ENCODE data around the gene TADA2B.
"Not testable (repeated sequence)": the region's sequence is repeated elsewhere in the genome, so short reads cannot be mapped to it uniquely, and the experiment has no call there.

The TADA2B gene

GRCh38 chr4:7083597-7084563, 40.7 kb downstream of the TADA2B start:
- DNase-seq (ENCODE audit: low spot score): no peak

GRCh38 chr4:7084564-7084961, 41.4 kb downstream of the TADA2B start:
- DNase-seq (ENCODE audit: low spot score): not testable (repeated sequence)

DNA sequence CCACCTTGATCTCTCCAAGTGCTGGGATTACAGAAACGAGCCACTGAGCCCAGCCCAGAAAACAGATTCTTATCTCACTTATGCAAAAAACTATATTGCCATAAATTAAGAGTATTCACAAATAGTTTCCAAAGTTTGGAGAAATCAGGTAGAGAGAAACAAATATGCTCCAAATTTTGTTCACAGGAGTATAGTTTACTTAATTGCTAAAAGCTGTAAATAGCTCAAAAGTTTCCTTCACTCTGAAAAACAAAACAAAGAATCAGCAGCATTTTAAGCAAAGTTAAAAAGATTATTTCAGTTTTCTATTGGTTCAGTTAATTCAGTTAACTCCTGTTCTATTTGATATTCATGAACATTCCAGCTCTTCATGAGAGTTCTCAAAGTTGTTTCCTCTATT, 43.2 kb downstream of the TADA2B start:
- DNase-seq (ENCODE audit: low spot score): no peak

- DNase-seq (ENCODE audit: low spot score): no peak
Observed at GRCh38 chr4:7087036-7087435, 43.9 kb downstream of the TADA2B start.

DNA sequence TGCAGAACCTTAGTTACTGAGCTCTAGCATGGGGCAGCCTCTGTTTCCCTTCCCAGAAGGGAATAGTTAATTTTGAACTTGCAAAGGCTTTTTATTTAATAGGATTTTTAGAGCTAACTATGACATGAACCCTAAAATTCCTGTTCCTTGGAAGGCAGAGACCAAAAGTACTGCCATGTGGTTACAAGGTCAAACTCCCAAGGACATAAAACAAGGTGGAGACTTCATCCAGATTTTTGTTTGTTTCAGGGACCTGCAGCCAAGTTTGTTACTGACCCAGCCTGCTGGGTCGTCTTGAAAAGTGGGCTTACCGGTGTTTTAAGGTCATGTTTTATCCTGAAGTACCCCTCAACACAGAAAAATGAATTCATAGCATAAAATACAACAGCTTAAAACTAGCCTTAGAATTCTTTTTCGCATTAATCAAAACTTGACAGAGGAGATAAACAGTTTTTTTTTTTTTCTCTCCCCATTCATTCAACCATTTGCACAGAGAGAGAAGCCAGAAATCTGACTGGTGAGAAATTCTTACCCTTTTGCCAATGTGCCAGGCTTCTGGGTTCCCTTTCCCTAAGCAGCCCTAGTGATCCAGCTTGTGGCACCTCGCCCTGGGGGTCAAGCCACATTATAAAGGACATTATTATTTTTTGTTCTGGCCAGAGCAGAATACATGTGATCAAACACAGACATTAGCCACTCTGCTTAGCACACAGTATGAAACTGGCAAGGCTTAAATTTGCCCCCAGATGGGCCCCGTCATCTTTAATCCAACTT, 46.2 kb downstream of the TADA2B start:
- DNase-seq (ENCODE audit: low spot score): no peak

DNA sequence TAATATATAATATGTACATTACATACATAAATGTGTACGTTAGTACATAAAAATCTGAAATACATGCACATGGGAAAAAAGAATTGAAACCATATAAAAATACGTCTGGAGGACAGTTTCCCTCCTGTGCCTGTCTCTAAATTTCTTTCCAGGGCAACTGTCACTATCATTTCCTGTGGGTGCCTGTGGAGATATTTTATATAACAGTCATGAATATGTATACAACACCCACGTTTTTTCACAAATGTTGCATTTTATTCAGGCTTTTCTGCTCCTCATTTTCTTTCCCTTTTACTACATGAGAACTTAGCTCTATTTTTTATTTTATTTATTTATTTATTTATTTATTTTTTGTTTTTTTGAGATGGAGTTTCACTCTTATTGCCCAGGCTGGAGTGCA, 48.9 kb downstream of the TADA2B start:
- DNase-seq (ENCODE audit: low spot score): no peak

DNA sequence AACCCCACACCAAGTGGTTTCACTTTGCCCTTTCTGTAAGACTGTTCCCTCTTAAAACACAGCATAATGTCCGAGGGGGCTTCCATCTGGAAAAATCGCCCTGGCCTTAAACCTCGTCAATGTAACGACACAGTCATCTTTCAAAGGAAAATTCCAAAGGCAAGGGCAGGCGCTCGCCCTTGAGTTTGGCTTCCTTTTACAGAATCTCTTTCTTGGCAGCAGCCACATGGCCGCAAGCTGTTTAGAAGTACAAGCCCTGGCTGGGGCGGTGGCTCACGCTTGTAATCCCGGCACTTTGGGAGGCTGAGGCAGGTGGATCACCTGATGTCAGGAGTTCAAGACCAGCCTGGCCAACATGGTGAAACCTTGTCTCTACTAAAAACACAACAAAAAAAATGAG, 51.7 kb downstream of the TADA2B start:
- DNase-seq (ENCODE audit: low spot score): peak; percentile 7

DNA sequence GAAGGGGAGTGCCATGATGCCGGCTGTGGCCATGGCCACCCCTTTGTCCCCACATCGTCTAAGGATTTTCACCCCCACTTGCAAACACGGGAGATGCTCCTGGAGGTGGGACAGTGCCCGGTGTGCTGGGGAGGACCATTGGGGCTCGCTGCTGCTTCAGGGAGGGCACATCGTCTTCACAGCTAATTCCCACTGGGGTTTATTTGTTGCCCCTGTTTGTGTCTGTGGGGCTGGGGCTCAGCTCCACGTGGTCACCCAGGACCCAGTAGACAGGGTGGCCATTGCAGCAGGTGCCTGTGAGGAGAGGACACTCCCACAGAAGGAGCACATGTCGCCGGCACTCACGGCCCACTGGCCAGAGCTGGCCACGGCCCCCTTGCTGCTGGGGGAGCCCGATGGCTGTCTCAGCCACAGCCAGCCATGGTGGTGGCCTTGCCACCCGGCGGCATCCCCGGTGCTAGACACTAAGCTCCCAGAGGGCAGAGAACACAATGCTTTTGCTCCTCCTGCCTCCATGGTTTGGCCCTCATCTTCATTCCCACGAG, 52.5 kb downstream of the TADA2B start:
- peak; percentile 13 for DNase-seq (ENCODE audit: low spot score)

DNA sequence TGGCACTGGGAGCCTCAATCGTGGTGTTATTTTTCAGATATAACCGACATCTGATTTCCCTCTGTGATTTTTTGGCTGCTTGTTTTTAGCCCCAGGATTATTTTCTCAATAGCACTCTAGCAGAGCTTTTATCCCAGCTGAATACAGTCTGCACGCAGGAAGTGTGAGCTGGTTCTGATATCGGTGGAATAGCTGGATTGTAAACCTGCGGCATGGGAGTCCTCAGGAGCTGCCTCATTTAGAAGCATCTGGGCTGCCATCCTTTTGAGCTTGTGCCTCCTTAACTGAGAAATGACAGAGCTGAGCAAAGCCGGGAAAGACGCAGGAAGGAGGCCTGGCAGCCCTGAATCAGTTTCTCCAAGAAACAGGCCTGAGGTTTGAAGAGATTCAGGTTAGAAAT, 53.1 kb downstream of the TADA2B start:
- DNase-seq (ENCODE audit: low spot score): peak; percentile 2

DNA sequence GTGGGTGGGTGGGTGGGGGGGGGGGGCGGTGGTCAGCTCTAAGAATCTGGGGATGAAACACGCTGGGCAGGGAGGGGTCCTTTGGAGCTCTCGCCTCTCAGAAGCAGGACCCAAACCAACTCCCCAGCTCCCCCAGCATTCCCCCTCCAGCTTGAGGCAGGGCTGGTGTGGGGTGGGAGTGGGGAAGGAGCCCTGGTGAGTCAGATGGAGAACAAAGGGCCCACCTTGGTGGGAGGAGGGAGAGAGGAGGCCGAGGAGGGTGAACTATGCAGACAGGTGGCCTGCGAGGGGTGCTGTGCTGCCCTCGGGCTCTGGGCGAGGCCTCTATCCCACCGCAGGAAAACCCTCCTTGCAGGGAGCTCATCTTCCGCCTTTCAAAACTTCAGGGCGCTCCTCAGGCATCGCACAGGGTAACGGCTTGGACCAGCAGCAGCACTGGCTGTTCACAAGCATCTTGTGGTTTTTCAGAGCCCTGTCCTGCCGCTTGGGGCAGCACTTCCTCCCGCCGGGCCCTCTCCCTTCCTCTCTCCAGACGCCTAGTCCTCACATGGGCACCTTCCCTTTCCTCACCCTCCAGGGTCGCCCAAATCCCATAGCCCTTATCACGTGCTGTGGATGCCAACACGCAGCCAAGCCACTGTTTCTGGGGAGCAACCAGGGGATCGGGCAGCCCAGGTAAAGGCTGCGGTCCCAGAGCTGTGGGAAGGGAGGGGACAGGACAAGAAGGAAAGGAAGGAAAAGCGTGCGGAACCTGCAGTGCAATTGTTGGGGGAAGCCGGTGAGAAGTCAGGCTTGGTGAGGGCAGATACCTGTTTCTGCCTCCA, 58.7 kb downstream of the TADA2B start:
- DNase-seq (ENCODE audit: low spot score): peak; percentile 80

DNA sequence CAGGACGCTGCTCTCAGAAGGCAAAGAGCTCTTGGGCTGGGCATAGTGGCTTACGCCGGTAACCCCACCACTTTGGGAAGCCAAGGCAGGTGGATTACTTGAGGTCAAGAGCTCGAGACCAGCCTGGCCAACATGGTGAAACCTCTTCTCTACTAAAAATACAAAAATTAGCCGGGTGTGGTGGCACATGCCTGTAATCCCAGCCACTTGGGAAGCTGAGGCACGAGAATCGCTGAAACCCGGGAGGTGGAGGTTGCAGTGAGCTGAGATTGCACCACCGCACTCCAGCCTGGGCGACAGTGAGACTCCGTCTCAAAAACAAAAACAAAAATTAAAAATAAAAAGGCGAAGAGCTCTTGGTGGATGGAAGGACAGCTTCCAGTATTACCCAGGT, 59.3 kb downstream of the TADA2B start:
- not testable (repeated sequence) for DNase-seq (ENCODE audit: low spot score)

- peak; percentile 98 for DNase-seq (ENCODE audit: low spot score)
Observed at GRCh38 chr4:7103031-7103606, 59.9 kb downstream of the TADA2B start.

DNA sequence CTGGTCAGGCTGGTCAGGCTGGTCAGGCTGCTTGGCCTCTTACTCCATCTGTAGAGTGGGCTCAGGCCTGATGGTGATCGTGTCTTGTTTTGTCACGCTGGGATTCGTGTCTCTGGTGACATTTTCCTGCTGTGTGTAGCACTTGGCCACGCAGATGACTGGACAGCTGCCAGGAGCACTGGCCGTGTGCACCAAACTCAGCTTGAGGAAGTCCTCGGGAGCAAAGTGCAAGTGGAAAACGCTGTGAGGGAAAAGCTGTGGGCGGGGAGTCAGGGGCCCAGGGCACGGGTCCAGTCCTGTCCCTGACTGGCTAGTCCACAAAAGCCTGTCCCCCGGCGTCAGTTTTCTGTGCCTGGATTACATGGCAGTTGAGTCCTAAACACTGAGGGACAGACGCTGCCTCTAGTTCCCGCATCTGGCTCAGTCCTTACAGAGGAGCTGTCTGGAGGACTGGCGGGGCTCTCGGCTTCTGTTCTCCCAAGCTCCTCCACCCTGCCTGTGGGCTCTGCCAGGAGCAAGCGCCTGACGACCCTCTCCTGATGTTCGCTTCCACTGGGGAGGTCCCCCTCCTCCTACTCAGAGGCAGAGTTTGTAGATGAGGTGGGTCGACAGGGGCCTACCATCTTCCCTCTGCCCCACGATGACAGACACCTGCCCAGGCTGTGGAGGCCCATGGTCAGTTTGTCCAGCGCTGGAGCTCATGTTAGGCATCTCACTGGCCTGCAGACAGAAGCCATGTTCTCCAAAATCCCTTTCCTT, 60.6 kb downstream of the TADA2B start:
- DNase-seq (ENCODE audit: low spot score): no peak

DNA sequence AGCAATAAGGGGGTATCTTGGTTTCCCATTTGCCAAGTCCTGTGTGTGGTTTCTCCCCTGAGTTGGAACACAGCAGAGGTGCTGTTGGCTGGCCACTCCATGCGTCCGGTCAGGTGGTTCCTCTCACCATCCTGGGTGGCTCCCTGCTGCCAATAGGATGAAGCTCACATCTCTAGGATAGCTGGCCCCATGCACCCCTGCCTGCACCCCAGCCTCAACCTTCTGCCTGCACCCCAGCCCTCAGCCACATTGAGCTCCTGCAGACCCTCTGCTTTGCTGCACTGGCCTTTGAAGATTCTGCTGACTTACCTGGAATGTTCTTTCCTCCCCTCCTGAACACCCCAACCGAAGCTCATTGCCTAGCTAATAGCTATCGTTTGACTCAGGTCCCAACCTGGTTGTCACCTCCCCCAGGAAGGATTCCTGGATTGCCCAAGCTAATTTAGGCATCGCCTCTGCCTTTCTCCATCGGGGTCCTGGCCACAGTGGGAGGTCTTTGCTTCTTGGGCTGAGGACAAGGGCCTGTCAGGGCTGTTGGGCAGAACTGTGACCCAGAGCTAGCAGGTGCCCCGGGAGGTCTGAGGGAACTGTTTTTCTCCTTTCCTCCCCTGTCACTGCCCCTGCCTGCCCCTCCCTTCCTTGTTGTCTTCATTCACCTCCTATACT, 61.3 kb downstream of the TADA2B start:
- no peak for DNase-seq (ENCODE audit: low spot score)

- DNase-seq (ENCODE audit: low spot score): no peak
Observed at GRCh38 chr4:7105276-7105675, 62.1 kb downstream of the TADA2B start.

DNA sequence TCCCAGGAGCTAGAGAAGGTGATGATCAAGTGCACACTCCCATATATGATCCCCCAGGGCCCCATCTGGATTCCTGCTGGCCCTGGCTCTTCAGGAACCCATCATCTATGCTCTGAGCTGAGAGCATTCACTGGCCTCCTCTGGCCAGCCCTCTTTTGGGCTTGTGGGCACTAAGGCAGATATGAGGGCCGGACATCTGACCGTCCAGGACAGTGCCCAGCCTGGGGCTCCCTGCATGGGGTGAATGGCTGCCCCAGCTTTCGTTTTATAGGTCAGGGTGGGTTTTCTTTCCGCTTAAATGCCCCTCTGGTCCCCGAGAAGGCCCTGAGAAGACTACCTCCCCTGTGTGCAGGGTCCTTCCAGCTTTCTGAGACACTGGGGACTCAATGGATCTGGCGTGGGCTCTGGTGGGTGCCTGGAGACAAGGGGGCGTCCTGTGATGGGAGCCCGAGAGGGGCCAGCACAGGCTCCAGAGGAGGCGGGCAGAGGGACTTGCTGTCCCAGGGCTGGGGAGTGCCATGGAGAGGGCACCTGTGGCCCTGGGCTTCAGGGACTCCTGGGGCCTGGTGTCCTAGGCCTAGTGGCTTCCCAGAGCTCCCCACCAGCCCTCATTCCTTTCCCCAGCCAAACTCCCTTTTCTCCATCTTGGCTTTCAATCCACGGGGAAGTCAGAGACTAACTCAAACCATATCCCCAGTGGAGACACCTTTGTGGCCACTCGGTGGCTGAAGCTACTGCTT, 64.2 kb downstream of the TADA2B start:
- no peak for DNase-seq (ENCODE audit: low spot score)
